ENCODE results near the gene INKA1. TPM values are rescaled to one million over a fixed set of nuclear protein-coding genes. Genes with fewer than 3 reads are reported as not detected.
"Not testable (repeated sequence)": the region's sequence is repeated elsewhere in the genome, so short reads cannot be mapped to it uniquely, and the experiment has no call there.

Gene INKA1
- total and polyA plus RNA-seq, 5 donors from 2014 or later: 0.62 to 1.2 (median 0.87) TPM

GRCh38 chr3:49805367-49805782 is 2.3 kb downstream of the INKA1 start:
- peaks cover 41% of the 10 kb centered on the region for H3K4me1 ChIP-seq (ENCODE audit: control insufficient read depth, insufficient read depth, low read length, poor library complexity, severe bottlenecking)

GRCh38 chr3:49805897-49806701 is 3.0 kb downstream of the INKA1 start:
- Histone ChIP-seq H3K9me3 (ENCODE audit: control insufficient read depth in 2 of 2, low read length in 2 of 2) (no peaks in the 10 kb centered on the region), H3K27ac (ENCODE audit: insufficient read depth, low read length, poor library complexity, severe bottlenecking) (peak overlapping the region; percentile 33), H3K36me3 (ENCODE audit: control insufficient read depth, insufficient read depth, low read length) (peaks cover 16% of the 10 kb centered on the region), H3K4me1 (ENCODE audit: control insufficient read depth, insufficient read depth, low read length, poor library complexity, severe bottlenecking) (peaks cover 41% of the 10 kb centered on the region), H3K27me3 (ENCODE audit: control insufficient read depth, insufficient read depth, low read length) (no peaks in the 10 kb centered on the region), H3K4me3 (ENCODE audit: low read depth, low read length) (no peak overlapping the region)
- Mint-ChIP-seq H3K4me1 (peaks cover 4 to 60% (median 12%) of the 10 kb centered on the region in 4 donors), H3K4me3 (no peak overlapping the region), H3K9me3 (peaks cover 0 to 1% (median 0%) of the 10 kb centered on the region in 7 donors), H3K27me3 (peaks cover 14% of the 10 kb centered on the region), H3K27ac (peak overlapping the region; percentile 62 to 85 (median 82)), H3K36me3 (peaks cover 14% of the 10 kb centered on the region)
- no peak for ATAC-seq (ENCODE audit: low read depth in 2 of 2)
- DNase-seq: peak in 1 of 3 donors; percentile 48

More at GRCh38 chr3:49805367-49805782, 2.3 kb downstream of the INKA1 start:
- ATAC-seq (ENCODE audit: low read depth in 2 of 2) (no peak), DNase-seq (no peak)
- Mint-ChIP-seq H3K4me3 (peak overlapping the region; percentile 59 to 89 (median 82)), H3K27ac (peak overlapping the region; percentile 75 to 86 (median 82)), H3K4me1 (peaks cover 4 to 56% (median 12%) of the 10 kb centered on the region in 4 donors), H3K9me3 (peaks cover 0 to 1% (median 0%) of the 10 kb centered on the region in 7 donors), H3K27me3 (peaks cover 18% of the 10 kb centered on the region), H3K36me3 (peaks cover 10% of the 10 kb centered on the region)
- peaks cover 14% of the 10 kb centered on the region for H3K36me3 ChIP-seq (ENCODE audit: control insufficient read depth, insufficient read depth, low read length)
- H3K9me3 ChIP-seq (ENCODE audit: control insufficient read depth in 2 of 2, low read length in 2 of 2): no peaks in the 10 kb centered on the region
- H3K27me3 ChIP-seq (ENCODE audit: control insufficient read depth, insufficient read depth, low read length): no peaks in the 10 kb centered on the region
- peak overlapping the region; percentile 33 for H3K27ac ChIP-seq (ENCODE audit: insufficient read depth, low read length, poor library complexity, severe bottlenecking)
- no peak overlapping the region for H3K4me3 ChIP-seq (ENCODE audit: low read depth, low read length)

GRCh38 chr3:49806850-49807249 is 3.8 kb downstream of the INKA1 start:
- peaks cover 41% of the 10 kb centered on the region for H3K4me1 ChIP-seq (ENCODE audit: control insufficient read depth, insufficient read depth, low read length, poor library complexity, severe bottlenecking)

DNA sequence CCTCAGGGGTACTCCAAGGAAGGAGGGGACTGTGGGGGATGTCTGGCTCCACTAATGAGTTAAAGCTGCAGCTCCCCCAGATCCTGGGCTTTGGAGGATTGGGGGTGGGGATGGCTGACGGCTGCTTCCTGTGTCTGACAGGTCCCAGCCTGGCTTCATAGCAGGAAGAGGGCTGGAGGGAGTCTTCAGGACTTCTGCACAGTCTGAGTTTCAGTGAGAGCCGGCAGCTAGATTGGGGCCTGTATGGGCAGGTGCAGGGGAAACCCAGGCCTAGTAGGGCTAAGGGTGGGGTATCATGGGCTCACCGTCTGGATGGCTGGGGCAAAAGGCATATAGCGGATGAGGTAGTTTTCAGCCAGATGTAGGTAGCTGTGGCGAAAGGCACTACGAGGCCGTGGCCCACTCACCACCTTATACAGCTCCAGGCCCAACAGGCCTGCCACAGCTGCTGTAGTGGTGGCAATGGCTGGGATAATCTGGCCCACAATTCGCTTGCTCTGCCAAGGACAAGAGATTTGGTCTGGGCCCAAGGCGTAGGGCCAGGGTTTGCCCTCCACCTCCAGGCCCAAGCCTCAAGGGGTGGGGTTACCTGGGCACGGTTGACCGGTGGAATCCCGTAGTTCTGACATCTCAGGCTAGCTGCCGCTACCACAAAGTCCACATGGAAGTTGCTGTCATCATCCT is 4.5 kb downstream of the INKA1 start:
- H3K9me3 Mint-ChIP-seq: no peaks in the 10 kb centered on the region
- H3K4me3 Mint-ChIP-seq: peak overlapping the region in 3 of 4 donors; percentile 5 to 68 (median 63)
- Histone ChIP-seq H3K27me3 (ENCODE audit: control insufficient read depth, insufficient read depth, low read length) (no peaks in the 10 kb centered on the region), H3K27ac (ENCODE audit: insufficient read depth, low read length, poor library complexity, severe bottlenecking) (no peak overlapping the region), H3K4me1 (ENCODE audit: control insufficient read depth, insufficient read depth, low read length, poor library complexity, severe bottlenecking) (peaks cover 45% of the 10 kb centered on the region), H3K9me3 (ENCODE audit: control insufficient read depth in 2 of 2, low read length in 2 of 2) (no peaks in the 10 kb centered on the region), H3K36me3 (ENCODE audit: control insufficient read depth, insufficient read depth, low read length) (peaks cover 25% of the 10 kb centered on the region), H3K4me3 (ENCODE audit: low read depth, low read length) (no peak overlapping the region)
- DNase-seq (no peak), ATAC-seq (ENCODE audit: low read depth in 2 of 2) (no peak)
- H3K4me1 Mint-ChIP-seq: peaks cover under 1 to 68% (median 9%) of the 10 kb centered on the region in 4 donors
- H3K27me3 Mint-ChIP-seq: peaks cover 1% of the 10 kb centered on the region
- peaks cover 18% of the 10 kb centered on the region for H3K36me3 Mint-ChIP-seq
- H3K27ac Mint-ChIP-seq: peak overlapping the region; percentile 72 to 82 (median 76)

More at GRCh38 chr3:49806850-49807249, 3.8 kb downstream of the INKA1 start:
- peaks cover 19% of the 10 kb centered on the region for H3K36me3 ChIP-seq (ENCODE audit: control insufficient read depth, insufficient read depth, low read length)
- no peak overlapping the region for H3K4me3 ChIP-seq (ENCODE audit: low read depth, low read length)
- DNase-seq (no peak), ATAC-seq (ENCODE audit: low read depth in 2 of 2) (no peak)
- Mint-ChIP-seq H3K4me3 (peak overlapping the region in 2 of 4 donors; percentile 5 to 63), H3K4me1 (peaks cover 4 to 67% (median 12%) of the 10 kb centered on the region in 4 donors), H3K36me3 (peaks cover 18% of the 10 kb centered on the region), H3K27ac (peak overlapping the region; percentile 62 to 85 (median 82)), H3K27me3 (peaks cover 9% of the 10 kb centered on the region), H3K9me3 (no peaks in the 10 kb centered on the region)
- no peaks in the 10 kb centered on the region for H3K9me3 ChIP-seq (ENCODE audit: control insufficient read depth in 2 of 2, low read length in 2 of 2)
- H3K27me3 ChIP-seq (ENCODE audit: control insufficient read depth, insufficient read depth, low read length): no peaks in the 10 kb centered on the region
- no peak overlapping the region for H3K27ac ChIP-seq (ENCODE audit: insufficient read depth, low read length, poor library complexity, severe bottlenecking)

GRCh38 chr3:49812916-49813496 is 9.9 kb downstream of the INKA1 start:
- ATAC-seq (ENCODE audit: low read depth in 2 of 2): peak in 1 of 2 donors; percentile 15
- H3K27ac Mint-ChIP-seq: peak overlapping the region; percentile 96 to 99 (median 99)
- DNase-seq: peak in 1 of 3 donors; percentile 27
- no peaks in the 10 kb centered on the region for H3K9me3 Mint-ChIP-seq
- H3K36me3 Mint-ChIP-seq: peaks cover 18% of the 10 kb centered on the region
- H3K4me1 Mint-ChIP-seq: peaks cover 3 to 50% (median 16%) of the 10 kb centered on the region in 4 donors
- peak overlapping the region; percentile 78 for H3K27ac ChIP-seq (ENCODE audit: insufficient read depth, low read length, poor library complexity, severe bottlenecking)
- no peaks in the 10 kb centered on the region for H3K9me3 ChIP-seq (ENCODE audit: control insufficient read depth in 2 of 2, low read length in 2 of 2)
- H3K27me3 ChIP-seq (ENCODE audit: control insufficient read depth, insufficient read depth, low read length): no peaks in the 10 kb centered on the region
- H3K4me3 ChIP-seq (ENCODE audit: low read depth, low read length): peak overlapping the region; percentile 87
- H3K36me3 ChIP-seq (ENCODE audit: control insufficient read depth, insufficient read depth, low read length): peaks cover 23% of the 10 kb centered on the region
- H3K27me3 Mint-ChIP-seq: no peaks in the 10 kb centered on the region
- H3K4me1 ChIP-seq (ENCODE audit: control insufficient read depth, insufficient read depth, low read length, poor library complexity, severe bottlenecking): peaks cover 29% of the 10 kb centered on the region
- peak overlapping the region; percentile 96 to 99 (median 97) for H3K4me3 Mint-ChIP-seq

DNA sequence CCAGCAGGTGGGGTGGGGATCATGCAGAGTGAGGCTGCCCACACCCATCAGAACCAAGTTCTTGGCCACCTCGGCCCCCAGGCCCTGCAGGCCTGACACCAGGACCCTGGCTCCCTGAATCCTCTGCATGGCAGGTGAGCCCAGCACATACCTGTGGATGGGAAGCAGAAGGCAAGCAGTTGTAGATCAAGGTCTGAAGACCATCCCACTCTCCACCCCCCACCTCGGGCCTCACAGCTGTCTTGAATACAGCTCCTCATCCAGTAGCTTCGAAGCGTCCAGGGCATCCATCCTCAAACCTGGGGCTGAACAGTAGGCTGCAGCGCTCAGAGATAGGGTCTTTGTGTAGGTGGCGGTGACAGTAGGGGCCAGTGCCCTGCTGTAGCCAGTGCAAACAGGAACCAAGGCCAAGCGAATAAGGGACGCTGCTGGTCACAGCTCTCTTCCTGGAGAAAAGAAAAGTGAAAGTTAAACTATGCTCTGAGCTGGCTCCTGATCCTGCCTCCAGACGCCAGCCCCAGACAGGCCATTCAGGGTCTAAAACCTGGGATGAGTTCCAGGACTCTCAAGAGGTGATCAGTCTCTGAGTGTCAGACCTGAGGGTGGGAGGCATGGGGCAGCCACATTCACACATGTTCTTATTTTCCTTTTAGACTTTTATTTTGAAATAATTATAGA is 10.6 kb downstream of the INKA1 start, which contains the start of gene UBA7:
Gene UBA7 (minus strand): TSS at position 457 of the 678 bp plus-strand sequence. CDS start 166 bp downstream, at position 291.
- no peaks in the 10 kb centered on the region for H3K27me3 ChIP-seq (ENCODE audit: control insufficient read depth, insufficient read depth, low read length)
- Mint-ChIP-seq H3K9me3 (no peaks in the 10 kb centered on the region), H3K36me3 (peaks cover 18% of the 10 kb centered on the region), H3K27me3 (no peaks in the 10 kb centered on the region), H3K4me1 (peaks cover 3 to 44% (median 16%) of the 10 kb centered on the region in 4 donors), H3K27ac (peak within 1 kb of the TSS; percentile 96 to 99 (median 99)), H3K4me3 (peak within 1 kb of the TSS; percentile 96 to 99 (median 97))
- peak within 1 kb of the TSS; percentile 87 for H3K4me3 ChIP-seq (ENCODE audit: low read depth, low read length)
- peaks cover 28% of the 10 kb centered on the region for H3K4me1 ChIP-seq (ENCODE audit: control insufficient read depth, insufficient read depth, low read length, poor library complexity, severe bottlenecking)
- DNase-seq (peak in 2 of 3 donors; percentile 54 to 74), ATAC-seq (ENCODE audit: low read depth in 2 of 2) (peak; percentile 76 to 80)
- H3K36me3 ChIP-seq (ENCODE audit: control insufficient read depth, insufficient read depth, low read length): peaks cover 23% of the 10 kb centered on the region
- H3K9me3 ChIP-seq (ENCODE audit: control insufficient read depth in 2 of 2, low read length in 2 of 2): no peaks in the 10 kb centered on the region
- H3K27ac ChIP-seq (ENCODE audit: insufficient read depth, low read length, poor library complexity, severe bottlenecking): peak within 1 kb of the TSS; percentile 78

GRCh38 chr3:49823131-49823530 is 20.1 kb downstream of the INKA1 start:
- not testable (repeated sequence) for H3K9me3 Mint-ChIP-seq, H3K36me3 Mint-ChIP-seq

More at GRCh38 chr3:49823131-49823530, 20.1 kb downstream of the INKA1 start:
- not testable (repeated sequence) for H3K4me1 ChIP-seq (ENCODE audit: control insufficient read depth, insufficient read depth, low read length, poor library complexity, severe bottlenecking); H3K4me1 Mint-ChIP-seq; H3K27me3 Mint-ChIP-seq; H3K27ac Mint-ChIP-seq; H3K27ac ChIP-seq (ENCODE audit: insufficient read depth, low read length, poor library complexity, severe bottlenecking); DNase-seq; H3K4me3 ChIP-seq (ENCODE audit: low read depth, low read length); H3K36me3 ChIP-seq (ENCODE audit: control insufficient read depth, insufficient read depth, low read length); H3K27me3 ChIP-seq (ENCODE audit: control insufficient read depth, insufficient read depth, low read length); H3K9me3 ChIP-seq (ENCODE audit: control insufficient read depth in 2 of 2, low read length in 2 of 2); H3K4me3 Mint-ChIP-seq; ATAC-seq (ENCODE audit: low read depth in 2 of 2)

Data from CD4-positive, CD25-positive, alpha-beta regulatory T cell (primary cell).